H9 (cell line): ENCODE results near the gene SNHG17. TPM values are rescaled to one million over a fixed set of nuclear protein-coding genes. Genes with fewer than 3 reads are reported as not detected.

Experiments used
- DNase-seq: peaks from one replicate; pipeline ENCODE4 v3.0.0-alpha.2; 2017
- H2AFZ ChIP-seq: one replicate; pipeline ENCODE4 v1.6.1; 2013; ENCODE audit warnings: mild to moderate bottlenecking, low read length, control low read depth, moderate library complexity
- H2AK5ac ChIP-seq: 2 replicates; pipeline ENCODE4 v1.6.1; 2013; ENCODE audit warnings: low read length, control low read depth, mixed read lengths; ENCODE audit not compliant: insufficient read length
- H2BK120ac ChIP-seq: one replicate; pipeline ENCODE4 v1.6.1; 2013; ENCODE audit warnings: low read depth, mild to moderate bottlenecking, low read length, control low read depth, inconsistent platforms; ENCODE audit not compliant: poor library complexity, severe bottlenecking
- H2BK12ac ChIP-seq: 2 replicates; pipeline ENCODE4 v1.6.1; 2013; ENCODE audit warnings: low read length, control low read depth, mixed read lengths, low read depth; ENCODE audit not compliant: insufficient read length
- H2BK15ac ChIP-seq: 2 replicates; pipeline ENCODE4 v1.6.1; 2013; ENCODE audit warnings: low read depth, low read length, control low read depth
- H2BK20ac ChIP-seq: one replicate; pipeline ENCODE4 v1.6.1; 2013; ENCODE audit warnings: low read depth, mild to moderate bottlenecking, low read length, control low read depth, inconsistent platforms; ENCODE audit not compliant: poor library complexity, severe bottlenecking
- H2BK5ac ChIP-seq: 2 replicates; pipeline ENCODE4 v1.6.1; 2013; ENCODE audit warnings: low read length, control low read depth, mixed read lengths; ENCODE audit not compliant: insufficient read length
- H3K14ac ChIP-seq: 2 replicates; pipeline ENCODE4 v1.6.1; 2013; ENCODE audit warnings: low read length, control low read depth; ENCODE audit not compliant: insufficient read depth
- H3K18ac ChIP-seq: 2 replicates; pipeline ENCODE4 v1.6.1; 2013; ENCODE audit warnings: low read depth, mild to moderate bottlenecking, mixed read lengths, low read length, control low read depth; ENCODE audit not compliant: insufficient read length
- H3K23ac ChIP-seq: 2 replicates; pipeline ENCODE4 v1.6.1; 2013; ENCODE audit warnings: low read length, control low read depth, mixed read lengths, low read depth; ENCODE audit not compliant: insufficient read length
- H3K23me2 ChIP-seq: 2 replicates; pipeline ENCODE4 v1.6.1; 2013; ENCODE audit warnings: low read depth, mild to moderate bottlenecking, mixed read lengths, low read length, control low read depth; ENCODE audit not compliant: insufficient read length, poor library complexity, severe bottlenecking
- H3K27ac ChIP-seq: 2 replicates; pipeline ENCODE4 v1.5.1; 2013; ENCODE audit warnings: low read length, control low read depth, mixed read lengths, low read depth; ENCODE audit not compliant: insufficient read length
- H3K27me3 ChIP-seq: 2 replicates; pipeline ENCODE4 v1.6.1; 2013; ENCODE audit warnings: low read length, control low read depth, inconsistent platforms; ENCODE audit not compliant: insufficient read depth
- H3K4ac ChIP-seq: 2 replicates; pipeline ENCODE4 v1.6.1; 2013; ENCODE audit warnings: low read depth, mild to moderate bottlenecking, control low read depth, inconsistent platforms, low read length, moderate library complexity
- H3K4me1 ChIP-seq: 2 replicates; pipeline ENCODE4 v1.6.1; 2013; ENCODE audit warnings: low read length, control low read depth, inconsistent platforms; ENCODE audit not compliant: insufficient read depth
- H3K4me2 ChIP-seq: 2 replicates; pipeline ENCODE4 v1.6.1; 2013; ENCODE audit warnings: low read length, control low read depth, mixed read lengths; ENCODE audit not compliant: insufficient read length, insufficient read depth
- H3K56ac ChIP-seq: 2 replicates; pipeline ENCODE4 v1.6.1; 2013; ENCODE audit warnings: low read depth, mild to moderate bottlenecking, mixed read lengths, low read length, control low read depth; ENCODE audit not compliant: insufficient read length
- H3K79me1 ChIP-seq: 2 replicates; pipeline ENCODE4 v1.6.1; 2013; ENCODE audit warnings: low read depth, mild to moderate bottlenecking, moderate library complexity, low read length, control low read depth, inconsistent platforms; ENCODE audit not compliant: insufficient read depth, poor library complexity, severe bottlenecking
- H3K79me2 ChIP-seq: 2 replicates; pipeline ENCODE4 v1.6.1; 2013; ENCODE audit warnings: low read length, control low read depth, inconsistent platforms; ENCODE audit not compliant: insufficient read depth
- H3K9ac ChIP-seq: 2 replicates; pipeline ENCODE4 v1.6.1; 2013; ENCODE audit warnings: low read length, control low read depth, mixed read lengths; ENCODE audit not compliant: insufficient read length; ENCODE audit errors: extremely low read depth
- H3K9me3 ChIP-seq: one replicate; pipeline ENCODE4 v1.6.1; 2013; ENCODE audit warnings: low read depth, low read length, inconsistent platforms; ENCODE audit not compliant: control insufficient read depth
- H3T11ph ChIP-seq: one replicate; pipeline ENCODE4 v1.6.1; 2013; ENCODE audit warnings: mild to moderate bottlenecking, low read length, control low read depth, inconsistent platforms
- H4K20me1 ChIP-seq: one replicate; pipeline ENCODE4 v1.6.1; 2013; ENCODE audit not compliant: control insufficient read depth, insufficient read length, insufficient read depth
- H4K5ac ChIP-seq: 2 replicates; pipeline ENCODE4 v1.6.1; 2013; ENCODE audit warnings: low read depth, mild to moderate bottlenecking, mixed read lengths, low read length, control low read depth; ENCODE audit not compliant: insufficient read length
- H4K8ac ChIP-seq: replicated peaks from 2 replicates; pipeline ENCODE4 v1.6.1; 2013; ENCODE audit warnings: low read length, control low read depth, mixed read lengths, low read depth; ENCODE audit not compliant: insufficient read length
- H4K91ac ChIP-seq: 2 replicates; pipeline ENCODE4 v1.6.1; 2013; ENCODE audit warnings: low read depth, mild to moderate bottlenecking, moderate library complexity, mixed read lengths, low read length, control low read depth; ENCODE audit not compliant: insufficient read length
- H3K27ac Mint-ChIP-seq, 3 experiments: 2 replicates in 2 of 3; 3 replicates in 1 of 3; pipeline ENCODE4 v1.8.0; 2020 to 2021; ENCODE audit warnings: mixed read lengths in 3 of 3, mild to moderate bottlenecking in 1 of 3, moderate library complexity in 1 of 3
- H3K27me3 Mint-ChIP-seq: 2 replicates; pipeline ENCODE4 v1.8.0; 2021; ENCODE audit warnings: low read depth, mild to moderate bottlenecking, moderate library complexity, mixed read lengths
- H3K36me3 Mint-ChIP-seq, 3 experiments: 2 replicates in 2 of 3; 3 replicates in 1 of 3; pipeline ENCODE4 v1.8.0; 2020 to 2021; ENCODE audit warnings: low read depth in 3 of 3, mixed read lengths in 3 of 3; ENCODE audit not compliant: insufficient read depth in 1 of 3
- H3K4me1 Mint-ChIP-seq, 2 experiments: 2 replicates each; pipeline ENCODE4 v1.8.0; 2020; ENCODE audit warnings: mixed read lengths in 2 of 2
- H3K4me3 Mint-ChIP-seq, 2 experiments: 2 replicates in 1 of 2; 3 replicates in 1 of 2; pipeline ENCODE4 v1.8.0; 2020 to 2021; ENCODE audit warnings: mild to moderate bottlenecking in 2 of 2, mixed read lengths in 2 of 2, moderate library complexity in 1 of 2
- H3K9me3 Mint-ChIP-seq, 2 experiments: 2 replicates in 1 of 2; 3 replicates in 1 of 2; pipeline ENCODE4 v1.8.0; 2020; ENCODE audit warnings: mild to moderate bottlenecking in 2 of 2, mixed read lengths in 2 of 2, moderate library complexity in 1 of 2
- CTCF ChIP-seq: fragments of 200-600 bp; sonication (generic); conservative IDR thresholded peaks from 3 replicates; pipeline ENCODE4 v1.8.0; 2021; ENCODE audit warnings: antibody characterized with exemption, mild to moderate bottlenecking
- WGBS: extraction: QIAGEN DNeasy Blood & Tissue Kit; methylation state at CpG from one replicate; pipeline ENCODE4 v1.1.7; 2013; ENCODE audit warnings: missing lambda C conversion rate, low lambda C conversion rate, mixed read lengths; ENCODE audit not compliant: insufficient read length; ENCODE audit errors: extremely low coverage; 5-methylcytosine and 5-hydroxymethylcytosine counted together
- total RNA-seq: library from RNA; stranded (reverse); gene quantifications from 2 replicates; pipeline ENCODE4 v1.2.1, GENCODE V29; 2021

The SNHG17 gene
- total RNA-seq, 1 experiment from 2014 or later = 70.1 TPM

- H2BK5ac ChIP-seq = no peak overlapping the region
- no peak overlapping the region for H3K4me2 ChIP-seq
- TF ChIP-seq CTCF = no peak
- no peak overlapping the region for H4K91ac ChIP-seq
- no peaks in the 10 kb centered on the region for H3K27me3 ChIP-seq
- H3K23me2 ChIP-seq = peaks cover 9% of the 10 kb centered on the region
- no peak overlapping the region for H2BK120ac ChIP-seq
- peaks cover 4% of the 10 kb centered on the region for H3K79me1 ChIP-seq
- no peak overlapping the region for H2BK12ac ChIP-seq
- H2AK5ac ChIP-seq = no peak overlapping the region
- no peak overlapping the region for H4K8ac ChIP-seq
- peaks cover 10% of the 10 kb centered on the region for H3K27me3 Mint-ChIP-seq
- H3K56ac ChIP-seq = no peak overlapping the region
- H3K4me1 Mint-ChIP-seq = peaks cover 17 to 25% of the 10 kb centered on the region in 2 experiments
- no peak for DNase-seq
- no peak overlapping the region for H3K14ac ChIP-seq
- peaks cover 22% of the 10 kb centered on the region; the same call in 1 of the 2 replicates for H3K79me2 ChIP-seq
- no peak overlapping the region for H3K23ac ChIP-seq
- no peak overlapping the region for H2BK20ac ChIP-seq
- H3K9me3 Mint-ChIP-seq = peaks cover 0 to 1% of the 10 kb centered on the region in 2 experiments; a peak in 1 of 5 replicates
- peak overlapping the region in 1 of 3 experiments; percentile 62; a peak in 1 of 7 replicates for H3K27ac Mint-ChIP-seq
- H3K27ac ChIP-seq = no peak overlapping the region
- H3K4ac ChIP-seq = no peak overlapping the region
- no peaks in the 10 kb centered on the region for H4K20me1 ChIP-seq
- no CpG with 5 or more reads among the region's 6 CpGs for WGBS
- H2AFZ ChIP-seq = no peak overlapping the region
- H2BK15ac ChIP-seq = no peak overlapping the region
- H3K36me3 Mint-ChIP-seq = peaks cover 18 to 20% (median 19%) of the 10 kb centered on the region in 3 experiments
- H3K4me3 Mint-ChIP-seq = no peak overlapping the region
- no peak overlapping the region for H4K5ac ChIP-seq
- H3K4me1 ChIP-seq = peaks cover 2% of the 10 kb centered on the region; the same call in 1 of the 2 replicates
- no peak overlapping the region for H3T11ph ChIP-seq
- no peak overlapping the region for H3K9ac ChIP-seq
- H3K18ac ChIP-seq = no peak overlapping the region
- H3K9me3 ChIP-seq = no peaks in the 10 kb centered on the region
Measured at GRCh38 chr20:38437796-38438195, 2.7 kb upstream of the SNHG17 start.
